ENCODE measurements around the gene ANGPTL4.

DNA sequence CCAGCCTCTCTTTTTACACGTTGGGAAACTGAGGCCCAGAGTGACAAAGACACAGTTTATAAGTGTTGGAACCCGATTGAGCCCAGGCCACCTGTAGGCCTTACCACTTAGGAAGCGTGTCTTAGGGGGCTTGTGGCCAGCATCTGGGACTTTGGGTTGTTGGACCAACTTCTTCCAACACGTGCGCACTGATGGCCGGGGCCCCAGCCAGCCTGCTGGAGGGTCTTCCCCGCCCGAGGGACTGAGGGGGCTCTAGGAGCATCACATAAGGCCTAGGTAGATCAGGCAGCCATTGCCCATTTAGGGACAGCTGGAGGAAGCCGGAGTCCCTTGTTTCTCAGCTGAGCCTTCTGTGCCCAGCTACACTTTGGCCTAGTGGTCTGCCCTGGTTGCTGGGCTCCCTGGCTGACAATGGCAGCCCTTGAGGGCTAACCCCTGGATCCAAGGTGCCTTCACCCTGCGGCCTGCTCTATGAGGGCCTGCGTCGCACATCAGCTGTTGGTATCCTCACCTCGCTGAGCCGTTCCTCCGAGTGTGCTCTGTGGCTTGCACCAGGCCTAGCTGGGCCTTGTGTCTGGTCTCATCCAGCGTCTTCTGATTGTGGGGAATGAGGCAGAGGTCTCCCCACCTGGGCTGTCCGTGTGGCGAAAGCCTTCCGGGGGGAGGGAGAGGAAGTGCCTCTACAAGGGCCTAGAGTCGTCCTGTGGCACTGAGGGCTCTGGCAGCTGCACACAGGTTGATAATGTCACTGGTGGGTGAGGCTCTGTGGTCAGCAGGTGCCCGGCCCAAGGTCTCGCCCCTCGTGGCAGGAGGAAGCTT, 27.5 kb downstream of the ANGPTL4 start:
- TF ChIP-seq TCF4 (CRISPR knock-in tag; IDR thresholded peaks at IDR 0.05; ENCODE audit: borderline replicate concordance) (no peak), PPARA (CRISPR knock-in tag; IDR thresholded peaks at IDR 0.05; ENCODE audit: borderline replicate concordance) (no peak), ZNF565 (CRISPR knock-in tag; conservative IDR thresholded peaks at IDR 0.05; ENCODE audit: low read depth) (no peak)

Measured in SK-N-SH treated with all-trans-retinoic acid at 6 μM for 48 hours (cell line).